OCI-LY3 (cell line): ENCODE measurements around the gene PLD6.

Source experiments
- CTCF ChIP-seq: fragments of 200-600, 300-600 bp; sonication (generic); IDR thresholded peaks from 2 replicates; pipeline ENCODE4 v1.5.1; 2014; ENCODE audit warnings: antibody characterized with exemption, low read length, low read depth
- EZH2phosphoT487 ChIP-seq: fragments of 200-600 bp; shearing (Covaris generic); IDR thresholded peaks from 2 replicates; pipeline ENCODE4 v1.6.1; 2018; ENCODE audit warnings: antibody characterized with exemption, mixed run types, low read depth

GRCh38 chr17:17220529-17220928, 14.4 kb upstream of the PLD6 start:
- TF ChIP-seq CTCF (no peak), EZH2phosphoT487 (no peak)
